A549 (cell line): ENCODE measurements around the gene PLCB4. TPM values are rescaled to one million over a fixed set of nuclear protein-coding genes. Genes with fewer than 3 reads are reported as not detected.

Experiments
- ATAC-seq, 2 experiments: fragments of 200-7000 bp in 1 of 2; fragments of >200 bp in 1 of 2; cut with Nextera tagmentation in 1 of 2; cut with Tn5 transposase in 1 of 2; 3 replicates each; pipeline versions ENCODE4 v1.8.0 to v1.9.1; 2018 to 2020; ENCODE audit warnings: mild to moderate bottlenecking in 1 of 2, moderate library complexity in 1 of 2
- CTCF ChIA-PET: fragments of 300-600 bp; sonication (Branson Sonifier 250); formaldehyde crosslinking; extraction: SDS; loops from one replicate; lab custom pipeline; 2021; ENCODE audit warnings: antibody characterized with exemption, inconsistent platforms; lab: Yijun Ruan, JAX
- POLR2A ChIA-PET: fragments of 350-600 bp; formaldehyde crosslinking; extraction: SDS; loops from one replicate; lab custom pipeline; 2021; ENCODE audit warnings: antibody characterized with exemption, inconsistent platforms; lab: Yijun Ruan, JAX
- DNase-seq, 2 experiments: peaks; one replicate each; pipeline versions ENCODE4 v3.0.0 to v3.0.0-alpha.2; 2011 to 2016; ENCODE audit warnings: low read depth in 1 of 2, low spot score in 1 of 2
- FAIRE-seq: peaks from 2 replicates; lab custom pipeline; 2011; peaks lifted over from hg19 to GRCh38; lab: Jason Lieb, UNC
- H3K27ac ChIP-seq, 2 experiments: fragments of >200 bp; sonication (Bioruptor Twin); formaldehyde crosslinking; 3 replicates each; pipeline ENCODE4 v1.5.1; 2016 to 2017
- H3K4me1 ChIP-seq: fragments of >200 bp; sonication (Bioruptor Twin); formaldehyde crosslinking; 3 replicates; pipeline ENCODE4 v1.6.1; 2016
- H3K4me2 ChIP-seq: fragments of >200 bp; sonication (Bioruptor Twin); formaldehyde crosslinking; 3 replicates; pipeline ENCODE4 v1.6.1; 2016
- H3K4me3 ChIP-seq: fragments of >200 bp; sonication (Bioruptor Twin); formaldehyde crosslinking; 3 replicates; pipeline ENCODE4 v1.5.1; 2016
- H3K9me3 ChIP-seq: fragments of >200 bp; sonication (Bioruptor Twin); formaldehyde crosslinking; 3 replicates; pipeline ENCODE4 v1.6.1; 2016
- BHLHE40 ChIP-seq: IDR thresholded peaks from 2 replicates; pipeline ENCODE4 v1.6.1; 2012; ENCODE audit warnings: low read depth, low read length, inconsistent platforms
- CBX8 ChIP-seq: fragments of 200-600 bp; sonication (generic); IDR thresholded peaks from 2 replicates; pipeline ENCODE4 v1.6.1; 2016
- CHD4 ChIP-seq: fragments of 200-600 bp; sonication (generic); IDR thresholded peaks from 2 replicates; pipeline ENCODE4 v1.6.1; 2016; ENCODE audit warnings: antibody characterized with exemption, mild to moderate bottlenecking, borderline replicate concordance
- CTCF ChIP-seq: fragments of >200 bp; sonication (Bioruptor Twin); formaldehyde crosslinking; IDR thresholded peaks from 3 replicates; pipeline ENCODE4 v1.5.1; 2016
- ESRRA ChIP-seq: fragments of 150-350 bp; IDR thresholded peaks from 2 replicates; pipeline ENCODE4 v1.6.1; 2014; ENCODE audit warnings: mild to moderate bottlenecking, low read length, borderline replicate concordance
- GATA3 ChIP-seq: IDR thresholded peaks from 2 replicates; pipeline ENCODE4 v1.6.1; 2012; ENCODE audit warnings: borderline replicate concordance
- HOXB5 ChIP-seq: fragments of 250-450 bp; sonication (Bioruptor Pico); IDR thresholded peaks from 2 replicates; pipeline ENCODE4 v1.5.0; 2020; ENCODE audit warnings: mild to moderate bottlenecking, moderate library complexity
- MAFK ChIP-seq: fragments of 450-650 bp; IDR thresholded peaks from 2 replicates; pipeline ENCODE4 v1.6.1; 2014; ENCODE audit not compliant: partially characterized antibody
- MAX ChIP-seq: IDR thresholded peaks from 2 replicates; pipeline ENCODE4 v1.6.1; 2012
- MYC ChIP-seq: IDR thresholded peaks from 2 replicates; pipeline ENCODE4 v1.6.1; 2012; ENCODE audit warnings: mild to moderate bottlenecking, inconsistent platforms, low read length, improper control_type of control experiment, borderline replicate concordance
- NFE2L2 ChIP-seq: fragments of 150-350 bp; conservative IDR thresholded peaks from 2 replicates; pipeline ENCODE4 v1.6.1; 2014; ENCODE audit warnings: low read length
- POLR2A ChIP-seq: IDR thresholded peaks from 2 replicates; pipeline ENCODE4 v1.6.1; 2012; ENCODE audit warnings: mild to moderate bottlenecking, low read length
- POLR2AphosphoS2 ChIP-seq: conservative IDR thresholded peaks from 2 replicates; pipeline ENCODE4 v1.6.1; 2012; ENCODE audit warnings: low read length, improper control_type of control experiment, inconsistent platforms
- RAD21 ChIP-seq, 2 experiments: fragments of >200 bp in 1 of 2; sonication (Bioruptor Twin) in 1 of 2; formaldehyde crosslinking in 1 of 2; IDR thresholded peaks in 1 of 2; conservative IDR thresholded peaks in 1 of 2; 2 replicates in 1 of 2; 3 replicates in 1 of 2; pipeline ENCODE4 v1.6.1; 2012 to 2018; ENCODE audit warnings: inconsistent platforms in 1 of 2
- RFX5 ChIP-seq: fragments of 450-650 bp; IDR thresholded peaks from 2 replicates; pipeline ENCODE4 v1.7.1; 2014; ENCODE audit warnings: antibody characterized with exemption, mild to moderate bottlenecking, moderate library complexity
- RNF2 ChIP-seq: fragments of 200-600 bp; sonication (generic); IDR thresholded peaks from 2 replicates; pipeline ENCODE4 v1.6.1; 2016; ENCODE audit warnings: low read depth, mild to moderate bottlenecking, antibody characterized with exemption, moderate library complexity, borderline replicate concordance
- SMC3 ChIP-seq: fragments of >200 bp; sonication (Bioruptor Twin); formaldehyde crosslinking; IDR thresholded peaks from 3 replicates; pipeline ENCODE4 v1.6.1; 2018; ENCODE audit warnings: inconsistent platforms
- SREBF2 ChIP-seq: fragments of 450-650 bp; IDR thresholded peaks from 2 replicates; pipeline ENCODE4 v1.6.1; 2014; ENCODE audit warnings: mild to moderate bottlenecking, moderate library complexity
- WGBS: methylation state at CpG from one replicate; pipeline ENCODE4 v1.1.6; 2017; ENCODE audit errors: missing lambda C conversion rate; 5-methylcytosine and 5-hydroxymethylcytosine counted together
- polyA plus RNA-seq, 4 experiments: library from polyadenylated mRNA; depleted of rRNA in 3 of 4; stranded (reverse); fragments of >200 nt; fragmentation: RNase III in 1 of 4; extraction: RNeasy Plus Mini Kit Qiagen cat#74134 plus additional on column Dnase treatment in 1 of 4; gene quantifications; 2 replicates in 3 of 4; 3 replicates in 1 of 4; pipeline ENCODE4 v1.2.3, GENCODE V29; 2011 to 2017
- TF ChIP-seq, protein P1 (sequence below): fragments of 150-350 bp; IDR thresholded peaks from 2 replicates; pipeline ENCODE4 v1.6.1; 2014; ENCODE audit warnings: low read depth, mild to moderate bottlenecking, low read length
- TF ChIP-seq, protein P2 (sequence below): IDR thresholded peaks from 2 replicates; pipeline ENCODE4 v1.6.1; 2012
- TF ChIP-seq, protein P3 (sequence below): fragments of 450-650 bp; IDR thresholded peaks from 2 replicates; pipeline ENCODE4 v1.6.1; 2014; ENCODE audit warnings: antibody characterized with exemption
- TF ChIP-seq, protein P4 (sequence below): fragments of 250-450 bp; sonication (Bioruptor Pico); IDR thresholded peaks from 2 replicates; pipeline ENCODE4 v1.5.0; 2021; ENCODE audit warnings: mild to moderate bottlenecking, moderate library complexity, borderline replicate concordance

PLCB4 gene
- polyA plus RNA-seq, 2 of the 4 experiments (the other 2 are of a cell fraction): 17.1 to 32.1 TPM

- TF ChIP-seq GATA3 (no peak), RAD21 (conservative IDR thresholded peaks at IDR 0.05 in 1 of 2, IDR thresholded peaks at IDR 0.05 in 1 of 2) (no peak), SMC3 (no peak), RNF2 (no peak), HOXB5 (CRISPR knock-in tag) (no peak)
- TF ChIP-seq, protein P1, sequence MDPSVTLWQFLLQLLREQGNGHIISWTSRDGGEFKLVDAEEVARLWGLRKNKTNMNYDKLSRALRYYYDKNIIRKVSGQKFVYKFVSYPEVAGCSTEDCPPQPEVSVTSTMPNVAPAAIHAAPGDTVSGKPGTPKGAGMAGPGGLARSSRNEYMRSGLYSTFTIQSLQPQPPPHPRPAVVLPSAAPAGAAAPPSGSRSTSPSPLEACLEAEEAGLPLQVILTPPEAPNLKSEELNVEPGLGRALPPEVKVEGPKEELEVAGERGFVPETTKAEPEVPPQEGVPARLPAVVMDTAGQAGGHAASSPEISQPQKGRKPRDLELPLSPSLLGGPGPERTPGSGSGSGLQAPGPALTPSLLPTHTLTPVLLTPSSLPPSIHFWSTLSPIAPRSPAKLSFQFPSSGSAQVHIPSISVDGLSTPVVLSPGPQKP: no peak
- TF ChIP-seq, protein P2, sequence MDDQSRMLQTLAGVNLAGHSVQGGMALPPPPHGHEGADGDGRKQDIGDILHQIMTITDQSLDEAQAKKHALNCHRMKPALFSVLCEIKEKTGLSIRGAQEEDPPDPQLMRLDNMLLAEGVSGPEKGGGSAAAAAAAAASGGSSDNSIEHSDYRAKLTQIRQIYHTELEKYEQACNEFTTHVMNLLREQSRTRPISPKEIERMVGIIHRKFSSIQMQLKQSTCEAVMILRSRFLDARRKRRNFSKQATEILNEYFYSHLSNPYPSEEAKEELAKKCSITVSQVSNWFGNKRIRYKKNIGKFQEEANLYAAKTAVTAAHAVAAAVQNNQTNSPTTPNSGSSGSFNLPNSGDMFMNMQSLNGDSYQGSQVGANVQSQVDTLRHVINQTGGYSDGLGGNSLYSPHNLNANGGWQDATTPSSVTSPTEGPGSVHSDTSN: no peak
- TF ChIP-seq, protein P3, sequence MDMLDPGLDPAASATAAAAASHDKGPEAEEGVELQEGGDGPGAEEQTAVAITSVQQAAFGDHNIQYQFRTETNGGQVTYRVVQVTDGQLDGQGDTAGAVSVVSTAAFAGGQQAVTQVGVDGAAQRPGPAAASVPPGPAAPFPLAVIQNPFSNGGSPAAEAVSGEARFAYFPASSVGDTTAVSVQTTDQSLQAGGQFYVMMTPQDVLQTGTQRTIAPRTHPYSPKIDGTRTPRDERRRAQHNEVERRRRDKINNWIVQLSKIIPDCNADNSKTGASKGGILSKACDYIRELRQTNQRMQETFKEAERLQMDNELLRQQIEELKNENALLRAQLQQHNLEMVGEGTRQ: no peak
- no peak for FAIRE-seq
- CTCF ChIA-PET: interaction anchor here (0.9 to 2.0 kb wide), 3 partner anchors 20 to 133 kb away, joined by 3 to 8 read pairs (median 4); no protein-coding TSS in a partner anchor
Measured at GRCh38 chr20:9476637-9477036, 407.8 kb downstream of the PLCB4 start.

DNA sequence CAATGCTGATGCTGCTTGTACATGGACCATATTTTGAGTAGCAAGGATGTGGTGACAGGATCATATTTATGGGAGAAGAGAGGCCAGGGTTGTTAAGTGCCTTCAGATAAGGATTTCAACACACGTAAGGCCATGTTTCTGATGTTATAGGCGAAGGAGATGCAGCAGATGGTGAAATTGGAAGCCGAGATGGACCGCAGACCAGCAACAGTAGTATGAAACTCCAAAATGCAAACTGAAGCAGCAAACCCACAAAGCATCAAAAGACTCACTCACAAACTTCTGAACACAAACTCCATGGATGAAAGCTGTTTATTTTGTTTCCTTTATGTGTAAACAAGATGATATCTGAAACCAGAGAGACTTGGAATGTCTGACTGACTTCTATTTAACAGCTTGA is 409.9 kb downstream of the PLCB4 start:
- FAIRE-seq: no peak
- TF ChIP-seq, protein P4, sequence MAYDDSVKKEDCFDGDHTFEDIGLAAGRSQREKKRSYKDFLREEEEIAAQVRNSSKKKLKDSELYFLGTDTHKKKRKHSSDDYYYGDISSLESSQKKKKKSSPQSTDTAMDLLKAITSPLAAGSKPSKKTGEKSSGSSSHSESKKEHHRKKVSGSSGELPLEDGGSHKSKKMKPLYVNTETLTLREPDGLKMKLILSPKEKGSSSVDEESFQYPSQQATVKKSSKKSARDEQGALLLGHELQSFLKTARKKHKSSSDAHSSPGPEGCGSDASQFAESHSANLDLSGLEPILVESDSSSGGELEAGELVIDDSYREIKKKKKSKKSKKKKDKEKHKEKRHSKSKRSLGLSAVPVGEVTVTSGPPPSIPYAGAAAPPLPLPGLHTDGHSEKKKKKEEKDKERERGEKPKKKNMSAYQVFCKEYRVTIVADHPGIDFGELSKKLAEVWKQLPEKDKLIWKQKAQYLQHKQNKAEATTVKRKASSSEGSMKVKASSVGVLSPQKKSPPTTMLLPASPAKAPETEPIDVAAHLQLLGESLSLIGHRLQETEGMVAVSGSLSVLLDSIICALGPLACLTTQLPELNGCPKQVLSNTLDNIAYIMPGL (CRISPR knock-in tag): no peak
- TF ChIP-seq CHD4 (no peak), BHLHE40 (no peak), CTCF (no peak), MAX (no peak), NFE2L2 (no peak), ESRRA (no peak), GATA3 (no peak), MYC (no peak), POLR2AphosphoS2 (no peak), SREBF2 (no peak), CBX8 (no peak), RFX5 (no peak), MAFK (no peak), POLR2A (no peak)
- POLR2A ChIA-PET: no interaction called here

More at GRCh38 chr20:9476637-9477036, 407.8 kb downstream of the PLCB4 start:
- H3K9me3 ChIP-seq: no peaks in the 10 kb centered on the region
- DNase-seq (no peak), ATAC-seq (no peak)
- no peaks in the 10 kb centered on the region for H3K4me1 ChIP-seq
- no peak overlapping the region for H3K4me2 ChIP-seq
- 88% methylated on average over 7 of the region's 7 CpGs for WGBS
- POLR2A ChIA-PET: no interaction called here
- no peak overlapping the region for H3K4me3 ChIP-seq
- H3K27ac ChIP-seq: no peak overlapping the region

More for the DNA sequence above, 409.9 kb downstream of the PLCB4 start:
- CTCF ChIA-PET: no interaction called here
- no peak for DNase-seq
- H3K4me2 ChIP-seq: no peak overlapping the region
- H3K27ac ChIP-seq: no peak overlapping the region
- no peaks in the 10 kb centered on the region for H3K9me3 ChIP-seq
- no peak for ATAC-seq
- 92% methylated on average over 4 of the region's 4 CpGs for WGBS
- H3K4me3 ChIP-seq: no peak overlapping the region
- no peaks in the 10 kb centered on the region for H3K4me1 ChIP-seq
